ENCODE measurements around the gene FES. TPM values are rescaled to one million over a fixed set of nuclear protein-coding genes. Genes with fewer than 3 reads are reported as not detected.
"Not testable (repeated sequence)": the region's sequence is repeated elsewhere in the genome, so short reads cannot be mapped to it uniquely, and the experiment has no call there.

FES gene
- polyA plus RNA-seq, 1 donor: 17.9 TPM

- H3K36me3 ChIP-seq (ENCODE audit: control insufficient read depth, insufficient read depth, low read length): peaks cover 47% of the 10 kb centered on the region
- no CpG with 5 or more reads among the region's 8 CpGs for WGBS (ENCODE audit: insufficient coverage, low lambda C conversion rate)
- no peaks in the 10 kb centered on the region for H3K9me3 ChIP-seq (ENCODE audit: control insufficient read depth, low read depth, low read length)
- DNase-seq: no peak
- no peak overlapping the region for H3K27ac ChIP-seq (ENCODE audit: low read length)
- H3K4me1 ChIP-seq (ENCODE audit: control insufficient read depth, insufficient read depth, low read length): no peaks in the 10 kb centered on the region
- no peaks in the 10 kb centered on the region for H3K27me3 ChIP-seq (ENCODE audit: control insufficient read depth, insufficient read depth, low read length)
- no peak overlapping the region for H3K4me3 ChIP-seq (ENCODE audit: low read length)
These were observed 7.1 kb downstream of the FES start for GRCh38 chr15:90891346-90891949.

- Histone ChIP-seq H3K27me3 (ENCODE audit: control insufficient read depth, insufficient read depth, low read length) (no peaks in the 10 kb centered on the region), H3K9me3 (ENCODE audit: control insufficient read depth, low read depth, low read length) (no peaks in the 10 kb centered on the region), H3K36me3 (ENCODE audit: control insufficient read depth, insufficient read depth, low read length) (peaks cover 45% of the 10 kb centered on the region), H3K4me3 (ENCODE audit: low read length) (no peak overlapping the region), H3K4me1 (ENCODE audit: control insufficient read depth, insufficient read depth, low read length) (no peaks in the 10 kb centered on the region), H3K27ac (ENCODE audit: low read length) (no peak overlapping the region)
- WGBS (ENCODE audit: insufficient coverage, low lambda C conversion rate): no CpG with 5 or more reads among the region's 11 CpGs
- no peak for DNase-seq
These were observed 7.7 kb downstream of the FES start for GRCh38 chr15:90892023-90892422.

- H3K9me3 ChIP-seq (ENCODE audit: control insufficient read depth, low read depth, low read length): no peaks in the 10 kb centered on the region
- no peaks in the 10 kb centered on the region for H3K4me1 ChIP-seq (ENCODE audit: control insufficient read depth, insufficient read depth, low read length)
- no peak overlapping the region for H3K27ac ChIP-seq (ENCODE audit: low read length)
- H3K4me3 ChIP-seq (ENCODE audit: low read length): no peak overlapping the region
- 80% methylated on average over 1 of the region's 29 CpGs for WGBS (ENCODE audit: insufficient coverage, low lambda C conversion rate)
- DNase-seq: no peak
- no peaks in the 10 kb centered on the region for H3K27me3 ChIP-seq (ENCODE audit: control insufficient read depth, insufficient read depth, low read length)
- H3K36me3 ChIP-seq (ENCODE audit: control insufficient read depth, insufficient read depth, low read length): peaks cover 40% of the 10 kb centered on the region
These were observed 8.3 kb downstream of the FES start for GRCh38 chr15:90892498-90893174.

- no peak overlapping the region for H3K27ac ChIP-seq (ENCODE audit: low read length)
- H3K27me3 ChIP-seq (ENCODE audit: control insufficient read depth, insufficient read depth, low read length): no peaks in the 10 kb centered on the region
- no peak for DNase-seq
- no peaks in the 10 kb centered on the region for H3K9me3 ChIP-seq (ENCODE audit: control insufficient read depth, low read depth, low read length)
- peaks cover 40% of the 10 kb centered on the region for H3K36me3 ChIP-seq (ENCODE audit: control insufficient read depth, insufficient read depth, low read length)
- H3K4me1 ChIP-seq (ENCODE audit: control insufficient read depth, insufficient read depth, low read length): no peaks in the 10 kb centered on the region
- H3K4me3 ChIP-seq (ENCODE audit: low read length): no peak overlapping the region
- no CpG with 5 or more reads among the region's 33 CpGs for WGBS (ENCODE audit: insufficient coverage, low lambda C conversion rate)
These were observed 9.1 kb downstream of the FES start for GRCh38 chr15:90893175-90894090.

- no peaks in the 10 kb centered on the region for H3K9me3 ChIP-seq (ENCODE audit: control insufficient read depth, low read depth, low read length)
- WGBS (ENCODE audit: insufficient coverage, low lambda C conversion rate): no CpG with 5 or more reads among the region's 10 CpGs
- no peaks in the 10 kb centered on the region for H3K4me1 ChIP-seq (ENCODE audit: control insufficient read depth, insufficient read depth, low read length)
- H3K27me3 ChIP-seq (ENCODE audit: control insufficient read depth, insufficient read depth, low read length): no peaks in the 10 kb centered on the region
- peaks cover 36% of the 10 kb centered on the region for H3K36me3 ChIP-seq (ENCODE audit: control insufficient read depth, insufficient read depth, low read length)
- H3K27ac ChIP-seq (ENCODE audit: low read length): no peak overlapping the region
- DNase-seq: no peak
- no peak overlapping the region for H3K4me3 ChIP-seq (ENCODE audit: low read length)
These were observed 11.3 kb downstream of the FES start for GRCh38 chr15:90895571-90896117.

GRCh38 chr15:90897131-90897655, 12.9 kb downstream of the FES start:
- not testable (repeated sequence) for H3K4me1 ChIP-seq (ENCODE audit: control insufficient read depth, insufficient read depth, low read length); H3K27ac ChIP-seq (ENCODE audit: low read length); H3K27me3 ChIP-seq (ENCODE audit: control insufficient read depth, insufficient read depth, low read length); H3K4me3 ChIP-seq (ENCODE audit: low read length); H3K9me3 ChIP-seq (ENCODE audit: control insufficient read depth, low read depth, low read length); DNase-seq
- WGBS (ENCODE audit: insufficient coverage, low lambda C conversion rate): 100% methylated on average over 2 of the region's 14 CpGs
- H3K36me3 ChIP-seq (ENCODE audit: control insufficient read depth, insufficient read depth, low read length): peaks cover 25% of the 10 kb centered on the region

GRCh38 chr15:90901175-90902039, 17.1 kb downstream of the FES start:
- H3K9me3 ChIP-seq (ENCODE audit: control insufficient read depth, low read depth, low read length): no peaks in the 10 kb centered on the region
- DNase-seq: no peak

GRCh38 chr15:90902040-90902839, 17.9 kb downstream of the FES start:
- Histone ChIP-seq H3K4me1 (ENCODE audit: control insufficient read depth, insufficient read depth, low read length) (peaks cover 7% of the 10 kb centered on the region), H3K36me3 (ENCODE audit: control insufficient read depth, insufficient read depth, low read length) (peaks cover 26% of the 10 kb centered on the region), H3K4me3 (ENCODE audit: low read length) (peak overlapping the region; percentile 62), H3K27ac (ENCODE audit: low read length) (peak overlapping the region; percentile 88), H3K9me3 (ENCODE audit: control insufficient read depth, low read depth, low read length) (no peaks in the 10 kb centered on the region), H3K27me3 (ENCODE audit: control insufficient read depth, insufficient read depth, low read length) (no peaks in the 10 kb centered on the region)
- 0% methylated on average over 1 of the region's 71 CpGs for WGBS (ENCODE audit: insufficient coverage, low lambda C conversion rate)
- peak; percentile 73 to 93 for DNase-seq

More at GRCh38 chr15:90901175-90902039, 17.1 kb downstream of the FES start:
- Histone ChIP-seq H3K27me3 (ENCODE audit: control insufficient read depth, insufficient read depth, low read length) (no peaks in the 10 kb centered on the region), H3K4me3 (ENCODE audit: low read length) (peak overlapping the region; percentile 62), H3K4me1 (ENCODE audit: control insufficient read depth, insufficient read depth, low read length) (peaks cover 7% of the 10 kb centered on the region), H3K27ac (ENCODE audit: low read length) (peak overlapping the region; percentile 88), H3K36me3 (ENCODE audit: control insufficient read depth, insufficient read depth, low read length) (peaks cover 17% of the 10 kb centered on the region)
- no CpG with 5 or more reads among the region's 14 CpGs for WGBS (ENCODE audit: insufficient coverage, low lambda C conversion rate)
